ENCODE data around the gene NAT16. TPM values are rescaled to one million over a fixed set of nuclear protein-coding genes. Genes with fewer than 3 reads are reported as not detected.

The NAT16 gene
- total and polyA plus RNA-seq, 2 experiments from 2014 or later, result 0.21 to 0.31 TPM

- TF ChIP-seq CTCF (conservative IDR thresholded peaks at IDR 0.05; ENCODE audit: low read depth in 2 of 2) (no peak), STAT1 (IDR thresholded peaks at IDR 0.05; ENCODE audit: unreplicated experiment) (no peak), NANOG (IDR thresholded peaks at IDR 0.05; ENCODE audit: borderline replicate concordance) (no peak), ZNF114 (CRISPR knock-in tag; IDR thresholded peaks at IDR 0.05) (no peak), JUNB (IDR thresholded peaks at IDR 0.05; ENCODE audit: unreplicated experiment) (no peak), EZH2 (IDR thresholded peaks at IDR 0.05; ENCODE audit: low read depth, unreplicated experiment) (no peak), EZH2phosphoT487 (IDR thresholded peaks at IDR 0.05; ENCODE audit: unreplicated experiment) (no peak), ZNF331 (CRISPR knock-in tag; IDR thresholded peaks at IDR 0.05; ENCODE audit: low read depth) (no peak), REST (IDR thresholded peaks at IDR 0.05; ENCODE audit: unreplicated experiment) (no peak), ETS1 (IDR thresholded peaks at IDR 0.05) (no peak), CREB1 (CRISPR knock-in tag; IDR thresholded peaks at IDR 0.05; ENCODE audit: low read depth) (no peak)
These were observed 36.8 kb upstream of the NAT16 start (continued) for GRCh38 chr7:101216860-101217387.
